ENCODE measurements around the gene ITPR1. TPM values are rescaled to one million over a fixed set of nuclear protein-coding genes. Genes with fewer than 3 reads are reported as not detected.

The ITPR1 gene
- polyA plus RNA-seq, 1 donor from 2014 or later, result 2.1 TPM

- no peak for TF ChIP-seq RAD21 (conservative IDR thresholded peaks at IDR 0.05)
- TF ChIP-seq POLR2AphosphoS5 (IDR thresholded peaks at IDR 0.05), result no peak
Measured at GRCh38 chr3:4508048-4508981, 15.2 kb downstream of the ITPR1 start (continued).

DNA sequence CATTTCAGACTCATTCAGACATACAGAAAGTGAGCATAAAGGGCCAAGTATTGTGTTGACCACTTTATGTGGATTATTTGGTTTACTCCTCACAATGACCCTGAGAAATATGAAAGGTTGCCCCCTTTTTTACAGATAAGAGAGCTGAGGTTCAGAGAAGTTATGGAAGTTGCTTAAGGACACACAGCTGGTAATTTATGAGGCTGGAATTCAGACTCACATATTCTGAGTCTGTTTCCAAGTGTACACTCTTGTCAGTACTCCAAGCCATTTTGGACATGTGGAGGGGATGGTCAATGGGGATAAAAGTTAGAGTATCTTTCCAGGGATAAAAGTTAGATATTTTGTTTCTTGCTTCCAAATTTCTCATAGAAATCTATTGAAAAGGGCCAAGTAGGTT lies 15.9 kb downstream of the ITPR1 start:
- H3K4me2 ChIP-seq (ENCODE audit: low read length), result no peak overlapping the region

More for the DNA sequence above, 15.9 kb downstream of the ITPR1 start:
- Histone ChIP-seq H4K20me1 (ENCODE audit: insufficient read depth) (no peaks in the 10 kb centered on the region), H3K9ac (ENCODE audit: low read length) (no peak overlapping the region), H3F3A (ENCODE audit: insufficient read depth, low read length, poor library complexity, severe bottlenecking) (no peaks in the 10 kb centered on the region), H3K9me3 (ENCODE audit: low read length) (no peaks in the 10 kb centered on the region), H3K27me3 (ENCODE audit: insufficient read depth, low read depth, low read length) (no peaks in the 10 kb centered on the region), H3K4me3 (ENCODE audit: low read length) (no peak overlapping the region), H3K79me2 (replicated peaks; ENCODE audit: insufficient read depth, low read length) (no peaks in the 10 kb centered on the region), H2AFZ (ENCODE audit: low read depth, low read length) (no peak overlapping the region), H3K27ac (ENCODE audit: low read length) (no peak overlapping the region), H3K9me2 (ENCODE audit: insufficient read depth, low read length) (no peaks in the 10 kb centered on the region), H3K36me3 (ENCODE audit: insufficient read depth, low read length) (no peaks in the 10 kb centered on the region)
- no peak for TF ChIP-seq MXI1 (conservative IDR thresholded peaks at IDR 0.05; ENCODE audit: poor library complexity, severe bottlenecking)
- TF ChIP-seq EZH2 (IDR thresholded peaks at IDR 0.05; ENCODE audit: borderline replicate concordance, insufficient read depth, low read length, poor library complexity, severe bottlenecking), result no peak
- TF ChIP-seq RAD21 (conservative IDR thresholded peaks at IDR 0.05), result no peak
- TF ChIP-seq, protein P1, sequence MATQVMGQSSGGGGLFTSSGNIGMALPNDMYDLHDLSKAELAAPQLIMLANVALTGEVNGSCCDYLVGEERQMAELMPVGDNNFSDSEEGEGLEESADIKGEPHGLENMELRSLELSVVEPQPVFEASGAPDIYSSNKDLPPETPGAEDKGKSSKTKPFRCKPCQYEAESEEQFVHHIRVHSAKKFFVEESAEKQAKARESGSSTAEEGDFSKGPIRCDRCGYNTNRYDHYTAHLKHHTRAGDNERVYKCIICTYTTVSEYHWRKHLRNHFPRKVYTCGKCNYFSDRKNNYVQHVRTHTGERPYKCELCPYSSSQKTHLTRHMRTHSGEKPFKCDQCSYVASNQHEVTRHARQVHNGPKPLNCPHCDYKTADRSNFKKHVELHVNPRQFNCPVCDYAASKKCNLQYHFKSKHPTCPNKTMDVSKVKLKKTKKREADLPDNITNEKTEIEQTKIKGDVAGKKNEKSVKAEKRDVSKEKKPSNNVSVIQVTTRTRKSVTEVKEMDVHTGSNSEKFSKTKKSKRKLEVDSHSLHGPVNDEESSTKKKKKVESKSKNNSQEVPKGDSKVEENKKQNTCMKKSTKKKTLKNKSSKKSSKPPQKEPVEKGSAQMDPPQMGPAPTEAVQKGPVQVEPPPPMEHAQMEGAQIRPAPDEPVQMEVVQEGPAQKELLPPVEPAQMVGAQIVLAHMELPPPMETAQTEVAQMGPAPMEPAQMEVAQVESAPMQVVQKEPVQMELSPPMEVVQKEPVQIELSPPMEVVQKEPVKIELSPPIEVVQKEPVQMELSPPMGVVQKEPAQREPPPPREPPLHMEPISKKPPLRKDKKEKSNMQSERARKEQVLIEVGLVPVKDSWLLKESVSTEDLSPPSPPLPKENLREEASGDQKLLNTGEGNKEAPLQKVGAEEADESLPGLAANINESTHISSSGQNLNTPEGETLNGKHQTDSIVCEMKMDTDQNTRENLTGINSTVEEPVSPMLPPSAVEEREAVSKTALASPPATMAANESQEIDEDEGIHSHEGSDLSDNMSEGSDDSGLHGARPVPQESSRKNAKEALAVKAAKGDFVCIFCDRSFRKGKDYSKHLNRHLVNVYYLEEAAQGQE (IDR thresholded peaks at IDR 0.05; ENCODE audit: borderline replicate concordance), result no peak
- TF ChIP-seq, protein P2, sequence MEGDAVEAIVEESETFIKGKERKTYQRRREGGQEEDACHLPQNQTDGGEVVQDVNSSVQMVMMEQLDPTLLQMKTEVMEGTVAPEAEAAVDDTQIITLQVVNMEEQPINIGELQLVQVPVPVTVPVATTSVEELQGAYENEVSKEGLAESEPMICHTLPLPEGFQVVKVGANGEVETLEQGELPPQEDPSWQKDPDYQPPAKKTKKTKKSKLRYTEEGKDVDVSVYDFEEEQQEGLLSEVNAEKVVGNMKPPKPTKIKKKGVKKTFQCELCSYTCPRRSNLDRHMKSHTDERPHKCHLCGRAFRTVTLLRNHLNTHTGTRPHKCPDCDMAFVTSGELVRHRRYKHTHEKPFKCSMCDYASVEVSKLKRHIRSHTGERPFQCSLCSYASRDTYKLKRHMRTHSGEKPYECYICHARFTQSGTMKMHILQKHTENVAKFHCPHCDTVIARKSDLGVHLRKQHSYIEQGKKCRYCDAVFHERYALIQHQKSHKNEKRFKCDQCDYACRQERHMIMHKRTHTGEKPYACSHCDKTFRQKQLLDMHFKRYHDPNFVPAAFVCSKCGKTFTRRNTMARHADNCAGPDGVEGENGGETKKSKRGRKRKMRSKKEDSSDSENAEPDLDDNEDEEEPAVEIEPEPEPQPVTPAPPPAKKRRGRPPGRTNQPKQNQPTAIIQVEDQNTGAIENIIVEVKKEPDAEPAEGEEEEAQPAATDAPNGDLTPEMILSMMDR (IDR thresholded peaks at IDR 0.05; ENCODE audit: poor library complexity, severe bottlenecking), result no peak
- no peak for TF ChIP-seq EP300 (conservative IDR thresholded peaks at IDR 0.05; ENCODE audit: poor library complexity, severe bottlenecking)
- TF ChIP-seq TAF1 (IDR thresholded peaks at IDR 0.05; ENCODE audit: low read depth), result no peak
- no peak for TF ChIP-seq SMC3 (conservative IDR thresholded peaks at IDR 0.05; ENCODE audit: poor library complexity)
- no peak for TF ChIP-seq POLR2AphosphoS5 (IDR thresholded peaks at IDR 0.05)

All from neural cell (in vitro differentiated cells).